AG10803 (cell line): Measurements from ENCODE around the gene OR52B6.
"Not testable (repeated sequence)": the region's sequence is repeated elsewhere in the genome, so short reads cannot be mapped to it uniquely, and the experiment has no call there.

Source experiments
- DNase-seq: peaks from one replicate; pipeline ENCODE4 v3.0.0; 2010; ENCODE audit warnings: low read depth
- H3K4me3 ChIP-seq: 2 replicates; pipeline ENCODE4 v1.5.1; 2011; ENCODE audit warnings: mild to moderate bottlenecking, low read length, control low read depth
- TF ChIP-seq, protein P1 (sequence below): conservative IDR thresholded peaks from 2 replicates; pipeline ENCODE4 v1.5.1; 2011; ENCODE audit warnings: mild to moderate bottlenecking, low read length, control low read depth, inconsistent platforms

OR52B6 gene

DNA sequence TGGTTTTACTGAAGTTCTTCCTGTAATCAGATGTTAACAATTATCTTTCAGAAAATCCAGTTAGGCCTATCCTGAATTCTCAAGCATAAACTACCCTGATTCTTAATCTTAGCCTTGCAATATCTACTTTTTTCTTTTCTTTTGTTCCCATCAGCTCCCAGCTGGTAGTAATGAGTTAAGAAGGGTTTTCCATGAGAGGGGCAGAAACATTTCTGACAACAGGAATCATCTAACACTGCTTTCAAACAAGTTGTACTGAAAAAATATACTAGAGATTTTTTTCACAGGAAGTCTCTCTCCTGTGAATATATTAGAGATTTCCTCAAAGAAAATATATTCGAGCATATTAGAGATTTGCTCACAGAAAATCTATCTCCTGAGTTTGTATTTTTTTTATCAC is 12.5 kb downstream of the OR52B6 start:
- DNase-seq, result no peak
- H3K4me3 ChIP-seq, result no peak overlapping the region
- TF ChIP-seq, protein P1, sequence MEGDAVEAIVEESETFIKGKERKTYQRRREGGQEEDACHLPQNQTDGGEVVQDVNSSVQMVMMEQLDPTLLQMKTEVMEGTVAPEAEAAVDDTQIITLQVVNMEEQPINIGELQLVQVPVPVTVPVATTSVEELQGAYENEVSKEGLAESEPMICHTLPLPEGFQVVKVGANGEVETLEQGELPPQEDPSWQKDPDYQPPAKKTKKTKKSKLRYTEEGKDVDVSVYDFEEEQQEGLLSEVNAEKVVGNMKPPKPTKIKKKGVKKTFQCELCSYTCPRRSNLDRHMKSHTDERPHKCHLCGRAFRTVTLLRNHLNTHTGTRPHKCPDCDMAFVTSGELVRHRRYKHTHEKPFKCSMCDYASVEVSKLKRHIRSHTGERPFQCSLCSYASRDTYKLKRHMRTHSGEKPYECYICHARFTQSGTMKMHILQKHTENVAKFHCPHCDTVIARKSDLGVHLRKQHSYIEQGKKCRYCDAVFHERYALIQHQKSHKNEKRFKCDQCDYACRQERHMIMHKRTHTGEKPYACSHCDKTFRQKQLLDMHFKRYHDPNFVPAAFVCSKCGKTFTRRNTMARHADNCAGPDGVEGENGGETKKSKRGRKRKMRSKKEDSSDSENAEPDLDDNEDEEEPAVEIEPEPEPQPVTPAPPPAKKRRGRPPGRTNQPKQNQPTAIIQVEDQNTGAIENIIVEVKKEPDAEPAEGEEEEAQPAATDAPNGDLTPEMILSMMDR, result no peak

DNA sequence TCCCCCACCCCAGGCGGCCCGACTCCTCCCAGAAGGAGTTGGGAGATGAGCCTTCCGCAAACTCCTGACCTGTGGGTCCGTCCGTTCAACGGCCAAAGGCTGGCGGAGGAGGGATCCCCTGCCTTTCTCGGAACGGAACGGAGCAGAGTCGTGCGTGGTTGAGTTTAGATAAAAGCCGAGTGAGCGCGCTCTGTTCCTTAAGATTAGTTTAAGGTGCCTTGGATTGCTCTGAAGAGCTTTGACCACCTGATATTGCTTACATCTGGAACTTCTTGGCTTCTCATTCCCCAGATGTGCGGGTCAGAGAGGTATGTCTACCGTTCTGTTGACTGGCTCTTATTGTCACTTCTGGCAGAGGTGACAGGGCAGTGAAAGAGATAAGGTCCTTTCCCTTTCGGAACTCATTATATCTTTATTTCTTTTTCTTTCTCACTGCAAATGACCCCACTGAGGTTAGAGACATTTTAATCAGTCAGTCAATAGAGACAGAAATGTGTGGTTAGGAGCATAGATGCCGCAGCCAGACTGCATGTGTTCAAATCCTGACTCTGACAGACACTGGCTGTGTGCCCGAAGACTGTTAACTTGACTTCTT is 16.0 kb downstream of the OR52B6 start, which contains the start of gene TRIM6:
TRIM6 (plus strand) TSS at position 31 of the 595 bp plus-strand sequence; CDS start at position 292, 261 bp downstream.
- peak; percentile 50 for DNase-seq
- peak within 1 kb of the TSS; percentile 61 for H3K4me3 ChIP-seq
- TF ChIP-seq, protein P1, result no peak

DNA sequence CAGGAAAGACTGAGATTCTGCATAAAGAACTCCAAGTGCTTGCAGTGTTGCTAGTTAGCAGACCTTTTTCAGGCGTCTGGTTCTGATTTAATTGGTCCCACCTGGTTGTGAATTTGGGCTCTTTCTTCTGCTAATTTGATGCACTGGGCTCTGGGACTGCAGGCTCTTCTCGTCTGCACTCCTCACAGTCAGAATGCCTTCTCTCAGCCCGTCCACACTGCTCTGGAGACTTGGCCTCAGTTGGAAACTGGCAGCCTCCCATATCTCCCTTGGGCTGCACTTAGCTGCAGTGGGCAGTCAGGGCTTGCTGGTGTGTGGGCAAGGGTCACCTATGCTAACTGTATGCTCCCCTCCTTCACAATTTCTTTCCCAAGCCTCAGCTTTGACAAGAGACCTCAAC is 17.3 kb downstream of the OR52B6 start:
- TF ChIP-seq, protein P1, result no peak
- no peak for DNase-seq

DNA sequence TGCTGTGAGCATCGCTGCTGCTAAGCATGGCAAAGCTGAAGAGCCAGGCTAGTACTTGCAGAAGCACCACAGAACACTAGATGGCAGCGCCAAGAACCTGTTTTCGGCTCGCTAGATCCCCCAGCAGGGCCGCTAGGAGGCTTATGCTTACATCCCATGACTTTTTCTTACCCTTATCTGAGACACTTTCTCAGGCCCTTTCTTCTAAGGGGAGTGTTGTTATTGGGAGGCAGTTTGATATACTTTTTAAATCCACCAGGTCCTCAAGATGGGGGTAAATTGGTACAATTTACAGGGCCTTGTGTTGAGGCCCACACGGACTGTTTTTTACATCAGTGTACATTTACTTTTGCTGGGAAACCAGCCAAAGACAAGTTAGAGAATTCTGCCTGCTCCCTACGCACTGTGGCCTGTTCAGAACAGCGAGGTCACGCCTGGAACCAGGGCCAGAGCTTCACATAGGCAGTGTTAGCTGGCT is 19.7 kb downstream of the OR52B6 start:
- no peak overlapping the region for H3K4me3 ChIP-seq
- TF ChIP-seq, protein P1, result peak; percentile 82
- DNase-seq, result peak; percentile 74

More for the DNA sequence above, 17.3 kb downstream of the OR52B6 start:
- peak overlapping the region; percentile 61 for H3K4me3 ChIP-seq

DNA sequence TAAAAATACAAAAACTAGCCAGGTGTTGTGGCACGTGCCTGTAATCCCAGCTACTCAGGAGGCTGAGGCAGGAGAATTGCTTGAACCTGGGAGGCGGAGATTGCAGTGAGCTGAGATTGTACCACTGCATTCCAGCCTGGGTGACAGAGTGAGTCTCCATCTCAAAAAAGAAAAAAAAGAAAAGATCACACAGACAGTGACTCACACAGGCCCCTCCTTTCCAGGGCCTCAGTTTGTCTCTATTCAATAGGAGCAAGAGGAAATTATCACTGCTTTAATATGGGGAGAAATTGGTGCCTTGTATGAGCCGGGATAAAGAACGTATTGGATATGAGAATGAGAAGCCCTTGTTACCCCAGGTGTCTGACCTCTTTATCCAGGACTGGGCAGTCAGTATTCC is 22.1 kb downstream of the OR52B6 start:
- peak; percentile 21 for DNase-seq
- not testable (repeated sequence) for H3K4me3 ChIP-seq

DNA sequence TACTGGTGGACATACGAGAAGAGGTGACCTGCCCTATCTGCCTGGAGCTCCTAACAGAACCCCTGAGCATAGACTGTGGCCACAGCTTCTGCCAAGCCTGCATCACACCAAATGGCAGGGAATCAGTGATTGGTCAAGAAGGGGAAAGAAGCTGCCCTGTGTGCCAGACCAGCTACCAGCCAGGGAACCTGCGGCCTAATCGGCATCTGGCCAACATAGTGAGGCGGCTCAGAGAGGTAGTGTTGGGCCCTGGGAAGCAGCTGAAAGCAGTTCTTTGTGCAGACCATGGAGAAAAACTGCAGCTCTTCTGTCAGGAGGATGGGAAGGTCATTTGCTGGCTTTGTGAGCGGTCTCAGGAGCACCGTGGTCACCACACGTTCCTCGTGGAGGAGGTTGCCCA is 22.6 kb downstream of the OR52B6 start:
- no peak overlapping the region for H3K4me3 ChIP-seq
- TF ChIP-seq, protein P1, result no peak
- DNase-seq, result no peak

DNA sequence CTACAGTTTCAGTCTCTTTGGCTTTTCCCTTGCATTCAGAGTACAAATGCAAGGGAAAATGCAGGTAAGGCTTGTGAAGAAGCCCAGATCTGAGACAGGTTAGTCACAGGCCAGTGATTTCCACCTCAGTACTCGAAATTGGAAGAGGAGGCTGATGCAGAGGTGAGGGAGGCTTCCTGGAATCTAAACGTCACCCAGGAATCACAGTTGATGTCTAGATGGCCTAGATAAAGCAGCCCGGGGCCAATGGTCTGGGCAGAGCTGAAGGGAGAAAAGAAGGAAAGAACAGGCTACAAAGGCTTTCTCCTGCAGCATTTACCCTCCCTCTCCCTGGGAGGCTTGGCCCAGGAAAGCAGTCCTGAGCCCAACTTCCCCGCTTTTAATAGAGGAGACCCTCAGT is 24.2 kb downstream of the OR52B6 start:
- H3K4me3 ChIP-seq, result no peak overlapping the region
- TF ChIP-seq, protein P1, result no peak
- no peak for DNase-seq
